ENCODE data around the gene TSPAN14.

GRCh38 chr10:80480852-80481251 is 26.7 kb downstream of the TSPAN14 start:
- TF ChIP-seq EP300 (IDR thresholded peaks at IDR 0.05), result no peak
- TF ChIP-seq, protein P1, sequence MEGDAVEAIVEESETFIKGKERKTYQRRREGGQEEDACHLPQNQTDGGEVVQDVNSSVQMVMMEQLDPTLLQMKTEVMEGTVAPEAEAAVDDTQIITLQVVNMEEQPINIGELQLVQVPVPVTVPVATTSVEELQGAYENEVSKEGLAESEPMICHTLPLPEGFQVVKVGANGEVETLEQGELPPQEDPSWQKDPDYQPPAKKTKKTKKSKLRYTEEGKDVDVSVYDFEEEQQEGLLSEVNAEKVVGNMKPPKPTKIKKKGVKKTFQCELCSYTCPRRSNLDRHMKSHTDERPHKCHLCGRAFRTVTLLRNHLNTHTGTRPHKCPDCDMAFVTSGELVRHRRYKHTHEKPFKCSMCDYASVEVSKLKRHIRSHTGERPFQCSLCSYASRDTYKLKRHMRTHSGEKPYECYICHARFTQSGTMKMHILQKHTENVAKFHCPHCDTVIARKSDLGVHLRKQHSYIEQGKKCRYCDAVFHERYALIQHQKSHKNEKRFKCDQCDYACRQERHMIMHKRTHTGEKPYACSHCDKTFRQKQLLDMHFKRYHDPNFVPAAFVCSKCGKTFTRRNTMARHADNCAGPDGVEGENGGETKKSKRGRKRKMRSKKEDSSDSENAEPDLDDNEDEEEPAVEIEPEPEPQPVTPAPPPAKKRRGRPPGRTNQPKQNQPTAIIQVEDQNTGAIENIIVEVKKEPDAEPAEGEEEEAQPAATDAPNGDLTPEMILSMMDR (IDR thresholded peaks at IDR 0.05), result no peak

Measured in esophagus muscularis mucosa (tissue), 3 donors.